H9 (cell line): ENCODE results near the gene EHBP1L1. TPM values are rescaled to one million over a fixed set of nuclear protein-coding genes. Genes with fewer than 3 reads are reported as not detected.

Source experiments
- DNase-seq: peaks from one replicate; pipeline ENCODE4 v3.0.0-alpha.2; 2017
- H2AFZ ChIP-seq: one replicate; pipeline ENCODE4 v1.6.1; 2013; ENCODE audit warnings: mild to moderate bottlenecking, low read length, control low read depth, moderate library complexity
- H2AK5ac ChIP-seq: 2 replicates; pipeline ENCODE4 v1.6.1; 2013; ENCODE audit warnings: low read length, control low read depth, mixed read lengths; ENCODE audit not compliant: insufficient read length
- H2BK120ac ChIP-seq: one replicate; pipeline ENCODE4 v1.6.1; 2013; ENCODE audit warnings: low read depth, mild to moderate bottlenecking, low read length, control low read depth, inconsistent platforms; ENCODE audit not compliant: poor library complexity, severe bottlenecking
- H2BK12ac ChIP-seq: 2 replicates; pipeline ENCODE4 v1.6.1; 2013; ENCODE audit warnings: low read length, control low read depth, mixed read lengths, low read depth; ENCODE audit not compliant: insufficient read length
- H2BK15ac ChIP-seq: 2 replicates; pipeline ENCODE4 v1.6.1; 2013; ENCODE audit warnings: low read depth, low read length, control low read depth
- H2BK20ac ChIP-seq: one replicate; pipeline ENCODE4 v1.6.1; 2013; ENCODE audit warnings: low read depth, mild to moderate bottlenecking, low read length, control low read depth, inconsistent platforms; ENCODE audit not compliant: poor library complexity, severe bottlenecking
- H2BK5ac ChIP-seq: 2 replicates; pipeline ENCODE4 v1.6.1; 2013; ENCODE audit warnings: low read length, control low read depth, mixed read lengths; ENCODE audit not compliant: insufficient read length
- H3K14ac ChIP-seq: 2 replicates; pipeline ENCODE4 v1.6.1; 2013; ENCODE audit warnings: low read length, control low read depth; ENCODE audit not compliant: insufficient read depth
- H3K18ac ChIP-seq: 2 replicates; pipeline ENCODE4 v1.6.1; 2013; ENCODE audit warnings: low read depth, mild to moderate bottlenecking, mixed read lengths, low read length, control low read depth; ENCODE audit not compliant: insufficient read length
- H3K23ac ChIP-seq: 2 replicates; pipeline ENCODE4 v1.6.1; 2013; ENCODE audit warnings: low read length, control low read depth, mixed read lengths, low read depth; ENCODE audit not compliant: insufficient read length
- H3K23me2 ChIP-seq: 2 replicates; pipeline ENCODE4 v1.6.1; 2013; ENCODE audit warnings: low read depth, mild to moderate bottlenecking, mixed read lengths, low read length, control low read depth; ENCODE audit not compliant: insufficient read length, poor library complexity, severe bottlenecking
- H3K27ac ChIP-seq: 2 replicates; pipeline ENCODE4 v1.5.1; 2013; ENCODE audit warnings: low read length, control low read depth, mixed read lengths, low read depth; ENCODE audit not compliant: insufficient read length
- H3K27me3 ChIP-seq: 2 replicates; pipeline ENCODE4 v1.6.1; 2013; ENCODE audit warnings: low read length, control low read depth, inconsistent platforms; ENCODE audit not compliant: insufficient read depth
- H3K4ac ChIP-seq: 2 replicates; pipeline ENCODE4 v1.6.1; 2013; ENCODE audit warnings: low read depth, mild to moderate bottlenecking, control low read depth, inconsistent platforms, low read length, moderate library complexity
- H3K4me1 ChIP-seq: 2 replicates; pipeline ENCODE4 v1.6.1; 2013; ENCODE audit warnings: low read length, control low read depth, inconsistent platforms; ENCODE audit not compliant: insufficient read depth
- H3K4me2 ChIP-seq: 2 replicates; pipeline ENCODE4 v1.6.1; 2013; ENCODE audit warnings: low read length, control low read depth, mixed read lengths; ENCODE audit not compliant: insufficient read length, insufficient read depth
- H3K56ac ChIP-seq: 2 replicates; pipeline ENCODE4 v1.6.1; 2013; ENCODE audit warnings: low read depth, mild to moderate bottlenecking, mixed read lengths, low read length, control low read depth; ENCODE audit not compliant: insufficient read length
- H3K79me1 ChIP-seq: 2 replicates; pipeline ENCODE4 v1.6.1; 2013; ENCODE audit warnings: low read depth, mild to moderate bottlenecking, moderate library complexity, low read length, control low read depth, inconsistent platforms; ENCODE audit not compliant: insufficient read depth, poor library complexity, severe bottlenecking
- H3K79me2 ChIP-seq: 2 replicates; pipeline ENCODE4 v1.6.1; 2013; ENCODE audit warnings: low read length, control low read depth, inconsistent platforms; ENCODE audit not compliant: insufficient read depth
- H3K9ac ChIP-seq: 2 replicates; pipeline ENCODE4 v1.6.1; 2013; ENCODE audit warnings: low read length, control low read depth, mixed read lengths; ENCODE audit not compliant: insufficient read length; ENCODE audit errors: extremely low read depth
- H3K9me3 ChIP-seq: one replicate; pipeline ENCODE4 v1.6.1; 2013; ENCODE audit warnings: low read depth, low read length, inconsistent platforms; ENCODE audit not compliant: control insufficient read depth
- H3T11ph ChIP-seq: one replicate; pipeline ENCODE4 v1.6.1; 2013; ENCODE audit warnings: mild to moderate bottlenecking, low read length, control low read depth, inconsistent platforms
- H4K20me1 ChIP-seq: one replicate; pipeline ENCODE4 v1.6.1; 2013; ENCODE audit not compliant: control insufficient read depth, insufficient read length, insufficient read depth
- H4K5ac ChIP-seq: 2 replicates; pipeline ENCODE4 v1.6.1; 2013; ENCODE audit warnings: low read depth, mild to moderate bottlenecking, mixed read lengths, low read length, control low read depth; ENCODE audit not compliant: insufficient read length
- H4K8ac ChIP-seq: replicated peaks from 2 replicates; pipeline ENCODE4 v1.6.1; 2013; ENCODE audit warnings: low read length, control low read depth, mixed read lengths, low read depth; ENCODE audit not compliant: insufficient read length
- H4K91ac ChIP-seq: 2 replicates; pipeline ENCODE4 v1.6.1; 2013; ENCODE audit warnings: low read depth, mild to moderate bottlenecking, moderate library complexity, mixed read lengths, low read length, control low read depth; ENCODE audit not compliant: insufficient read length
- H3K27ac Mint-ChIP-seq, 3 experiments: 2 replicates in 2 of 3; 3 replicates in 1 of 3; pipeline ENCODE4 v1.8.0; 2020 to 2021; ENCODE audit warnings: mixed read lengths in 3 of 3, mild to moderate bottlenecking in 1 of 3, moderate library complexity in 1 of 3
- H3K27me3 Mint-ChIP-seq: 2 replicates; pipeline ENCODE4 v1.8.0; 2021; ENCODE audit warnings: low read depth, mild to moderate bottlenecking, moderate library complexity, mixed read lengths
- H3K36me3 Mint-ChIP-seq, 3 experiments: 2 replicates in 2 of 3; 3 replicates in 1 of 3; pipeline ENCODE4 v1.8.0; 2020 to 2021; ENCODE audit warnings: low read depth in 3 of 3, mixed read lengths in 3 of 3; ENCODE audit not compliant: insufficient read depth in 1 of 3
- H3K4me1 Mint-ChIP-seq, 2 experiments: 2 replicates each; pipeline ENCODE4 v1.8.0; 2020; ENCODE audit warnings: mixed read lengths in 2 of 2
- H3K4me3 Mint-ChIP-seq, 2 experiments: 2 replicates in 1 of 2; 3 replicates in 1 of 2; pipeline ENCODE4 v1.8.0; 2020 to 2021; ENCODE audit warnings: mild to moderate bottlenecking in 2 of 2, mixed read lengths in 2 of 2, moderate library complexity in 1 of 2
- H3K9me3 Mint-ChIP-seq, 2 experiments: 2 replicates in 1 of 2; 3 replicates in 1 of 2; pipeline ENCODE4 v1.8.0; 2020; ENCODE audit warnings: mild to moderate bottlenecking in 2 of 2, mixed read lengths in 2 of 2, moderate library complexity in 1 of 2
- WGBS: extraction: QIAGEN DNeasy Blood & Tissue Kit; methylation state at CpG from one replicate; pipeline ENCODE4 v1.1.7; 2013; ENCODE audit warnings: missing lambda C conversion rate, low lambda C conversion rate, mixed read lengths; ENCODE audit not compliant: insufficient read length; ENCODE audit errors: extremely low coverage; 5-methylcytosine and 5-hydroxymethylcytosine counted together
- total RNA-seq: library from RNA; stranded (reverse); gene quantifications from 2 replicates; pipeline ENCODE4 v1.2.1, GENCODE V29; 2021
- TF ChIP-seq, protein P1 (sequence below): fragments of 200-600 bp; sonication (generic); conservative IDR thresholded peaks from 3 replicates; pipeline ENCODE4 v1.8.0; 2021; ENCODE audit warnings: antibody characterized with exemption, mild to moderate bottlenecking

Gene EHBP1L1
- total RNA-seq, 1 experiment from 2014 or later: 13.8 TPM

DNA sequence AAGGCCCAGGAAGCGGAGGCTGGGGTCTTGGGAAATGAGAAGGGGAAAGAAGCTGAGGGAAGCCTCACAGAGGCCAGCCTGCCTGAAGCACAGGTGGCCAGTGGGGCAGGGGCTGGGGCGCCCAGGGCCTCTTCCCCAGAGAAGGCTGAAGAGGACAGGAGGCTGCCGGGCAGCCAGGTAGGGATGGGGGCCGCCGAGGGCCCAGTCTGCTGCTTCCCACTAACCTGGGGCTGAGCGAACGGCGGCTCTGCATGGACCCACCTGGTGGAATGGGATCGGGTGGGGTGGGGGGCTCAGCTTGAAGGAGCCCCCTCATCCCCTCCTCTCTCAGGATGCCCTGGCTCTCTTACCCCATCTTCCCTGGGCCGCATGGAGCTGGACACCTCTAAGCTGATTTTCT is 7.7 kb downstream of the EHBP1L1 start:
- no peak overlapping the region for H3K14ac ChIP-seq
- no CpG with 5 or more reads among the region's 10 CpGs for WGBS
- H3K9me3 Mint-ChIP-seq: no peaks in the 10 kb centered on the region
- no peak overlapping the region for H3K9ac ChIP-seq
- H3K4me1 ChIP-seq: no peaks in the 10 kb centered on the region
- no peak overlapping the region for H4K91ac ChIP-seq
- no peak overlapping the region for H2AK5ac ChIP-seq
- peaks cover 2% of the 10 kb centered on the region for H3K27me3 Mint-ChIP-seq
- no peaks in the 10 kb centered on the region for H3K23me2 ChIP-seq
- H2BK15ac ChIP-seq: no peak overlapping the region
- no peak overlapping the region for H3K23ac ChIP-seq
- H3K4me1 Mint-ChIP-seq: peaks cover 0 to 22% of the 10 kb centered on the region in 2 experiments; a peak in 2 of 4 replicates
- H3K79me1 ChIP-seq: no peaks in the 10 kb centered on the region
- H3K4ac ChIP-seq: no peak overlapping the region
- no peaks in the 10 kb centered on the region for H4K20me1 ChIP-seq
- no peak for DNase-seq
- H2BK20ac ChIP-seq: no peak overlapping the region
- H3K27me3 ChIP-seq: no peaks in the 10 kb centered on the region; the same call in 1 of the 2 replicates
- no peak overlapping the region for H2BK12ac ChIP-seq
- H3K56ac ChIP-seq: no peak overlapping the region
- H3K18ac ChIP-seq: no peak overlapping the region
- peak overlapping the region in 1 of 3 experiments; percentile 72; a peak in 2 of 7 replicates for H3K27ac Mint-ChIP-seq
- H4K8ac ChIP-seq: no peak overlapping the region
- no peak overlapping the region for H3K27ac ChIP-seq
- no peak overlapping the region; a peak in 1 of 5 replicates for H3K4me3 Mint-ChIP-seq
- H3K9me3 ChIP-seq: no peaks in the 10 kb centered on the region
- no peaks in the 10 kb centered on the region for H3K79me2 ChIP-seq
- no peaks in the 10 kb centered on the region for H3K36me3 Mint-ChIP-seq
- H2BK5ac ChIP-seq: no peak overlapping the region
- H2AFZ ChIP-seq: no peak overlapping the region
- H2BK120ac ChIP-seq: no peak overlapping the region
- no peak overlapping the region for H3K4me2 ChIP-seq
- TF ChIP-seq, protein P1, sequence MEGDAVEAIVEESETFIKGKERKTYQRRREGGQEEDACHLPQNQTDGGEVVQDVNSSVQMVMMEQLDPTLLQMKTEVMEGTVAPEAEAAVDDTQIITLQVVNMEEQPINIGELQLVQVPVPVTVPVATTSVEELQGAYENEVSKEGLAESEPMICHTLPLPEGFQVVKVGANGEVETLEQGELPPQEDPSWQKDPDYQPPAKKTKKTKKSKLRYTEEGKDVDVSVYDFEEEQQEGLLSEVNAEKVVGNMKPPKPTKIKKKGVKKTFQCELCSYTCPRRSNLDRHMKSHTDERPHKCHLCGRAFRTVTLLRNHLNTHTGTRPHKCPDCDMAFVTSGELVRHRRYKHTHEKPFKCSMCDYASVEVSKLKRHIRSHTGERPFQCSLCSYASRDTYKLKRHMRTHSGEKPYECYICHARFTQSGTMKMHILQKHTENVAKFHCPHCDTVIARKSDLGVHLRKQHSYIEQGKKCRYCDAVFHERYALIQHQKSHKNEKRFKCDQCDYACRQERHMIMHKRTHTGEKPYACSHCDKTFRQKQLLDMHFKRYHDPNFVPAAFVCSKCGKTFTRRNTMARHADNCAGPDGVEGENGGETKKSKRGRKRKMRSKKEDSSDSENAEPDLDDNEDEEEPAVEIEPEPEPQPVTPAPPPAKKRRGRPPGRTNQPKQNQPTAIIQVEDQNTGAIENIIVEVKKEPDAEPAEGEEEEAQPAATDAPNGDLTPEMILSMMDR: no peak
- H3T11ph ChIP-seq: no peak overlapping the region
- H4K5ac ChIP-seq: no peak overlapping the region
